ENCODE data around the gene PTBP3. TPM values are rescaled to one million over a fixed set of nuclear protein-coding genes. Genes with fewer than 3 reads are reported as not detected.
"Not testable (repeated sequence)": the region's sequence is repeated elsewhere in the genome, so short reads cannot be mapped to it uniquely, and the experiment has no call there.

Gene PTBP3
- total RNA-seq, 4 donors from 2014 or later = 52.1 to 126 (median 71.0) TPM

GRCh38 chr9:112273876-112274275 lies 59.5 kb downstream of the PTBP3 start:
- Histone ChIP-seq H3K9me3 (no peaks in the 10 kb centered on the region), H3K4me3 (no peak overlapping the region), H3K27me3 (no peaks in the 10 kb centered on the region), H3K36me3 (no peaks in the 10 kb centered on the region), H3K4me1 (no peaks in the 10 kb centered on the region), H3K27ac (no peak overlapping the region)
- DNase-seq = no peak
- TF ChIP-seq POLR2A (IDR thresholded peaks at IDR 0.05) (no peak), CTCF (IDR thresholded peaks at IDR 0.05) (no peak)

GRCh38 chr9:112271466-112272098 lies 61.8 kb downstream of the PTBP3 start:
- Histone ChIP-seq H3K4me3 (no peak overlapping the region), H3K36me3 (peaks cover 0 to 9% (median 0%) of the 10 kb centered on the region in 3 donors), H3K9me3 (no peaks in the 10 kb centered on the region), H3K27me3 (no peaks in the 10 kb centered on the region), H3K27ac (no peak overlapping the region), H3K4me1 (no peaks in the 10 kb centered on the region)
- TF ChIP-seq CTCF (IDR thresholded peaks at IDR 0.05) = no peak
- TF ChIP-seq POLR2A (IDR thresholded peaks at IDR 0.05) = no peak
- DNase-seq = no peak

GRCh38 chr9:112268413-112268812 lies 65.0 kb downstream of the PTBP3 start:
- no peaks in the 10 kb centered on the region for H3K9me3 ChIP-seq
- TF ChIP-seq POLR2A (IDR thresholded peaks at IDR 0.05) = no peak
- TF ChIP-seq CTCF (IDR thresholded peaks at IDR 0.05) = no peak

GRCh38 chr9:112267086-112267485 lies 66.3 kb downstream of the PTBP3 start:
- not testable (repeated sequence) for H3K4me1 ChIP-seq, H3K27ac ChIP-seq, H3K27me3 ChIP-seq, H3K4me3 ChIP-seq, H3K9me3 ChIP-seq, DNase-seq
- peaks cover 0 to 14% (median 0%) of the 10 kb centered on the region in 3 donors for H3K36me3 ChIP-seq

More at GRCh38 chr9:112268413-112268812, 65.0 kb downstream of the PTBP3 start:
- Histone ChIP-seq H3K4me3 (no peak overlapping the region), H3K4me1 (no peaks in the 10 kb centered on the region), H3K27me3 (no peaks in the 10 kb centered on the region), H3K27ac (no peak overlapping the region), H3K36me3 (peaks cover 0 to 14% (median 0%) of the 10 kb centered on the region in 3 donors)
- no peak for DNase-seq

- Histone ChIP-seq H3K27ac (no peak overlapping the region), H3K9me3 (no peaks in the 10 kb centered on the region), H3K4me3 (no peak overlapping the region), H3K36me3 (peaks cover 0 to 26% (median 0%) of the 10 kb centered on the region in 3 donors), H3K4me1 (no peaks in the 10 kb centered on the region), H3K27me3 (no peaks in the 10 kb centered on the region)
- DNase-seq = no peak
- TF ChIP-seq POLR2A (IDR thresholded peaks at IDR 0.05) (no peak), CTCF (IDR thresholded peaks at IDR 0.05) (no peak)
Measured at GRCh38 chr9:112265391-112265790, 68.0 kb downstream of the PTBP3 start.

- peaks cover 0 to 35% (median 0%) of the 10 kb centered on the region in 3 donors for H3K36me3 ChIP-seq
- H3K4me1 ChIP-seq = no peaks in the 10 kb centered on the region
- no peak overlapping the region for H3K27ac ChIP-seq
- H3K4me3 ChIP-seq = no peak overlapping the region
- no peaks in the 10 kb centered on the region for H3K9me3 ChIP-seq
- TF ChIP-seq POLR2A (IDR thresholded peaks at IDR 0.05) = no peak
- TF ChIP-seq CTCF (IDR thresholded peaks at IDR 0.05) = no peak
- H3K27me3 ChIP-seq = no peaks in the 10 kb centered on the region
- DNase-seq = no peak
Measured at GRCh38 chr9:112262577-112262976, 70.8 kb downstream of the PTBP3 start.
